Measurements from ENCODE around the gene TRAF3.

TRAF3 gene

GRCh38 chr14:102826751-102827675, 49.8 kb downstream of the TRAF3 start:
- no peak for ATAC-seq
- no peak for TF ChIP-seq CREB5 (CRISPR knock-in tag; IDR thresholded peaks at IDR 0.05; ENCODE audit: low read depth)
- TF ChIP-seq ZNF70 (CRISPR knock-in tag; IDR thresholded peaks at IDR 0.05): no peak
- TF ChIP-seq, protein P1, sequence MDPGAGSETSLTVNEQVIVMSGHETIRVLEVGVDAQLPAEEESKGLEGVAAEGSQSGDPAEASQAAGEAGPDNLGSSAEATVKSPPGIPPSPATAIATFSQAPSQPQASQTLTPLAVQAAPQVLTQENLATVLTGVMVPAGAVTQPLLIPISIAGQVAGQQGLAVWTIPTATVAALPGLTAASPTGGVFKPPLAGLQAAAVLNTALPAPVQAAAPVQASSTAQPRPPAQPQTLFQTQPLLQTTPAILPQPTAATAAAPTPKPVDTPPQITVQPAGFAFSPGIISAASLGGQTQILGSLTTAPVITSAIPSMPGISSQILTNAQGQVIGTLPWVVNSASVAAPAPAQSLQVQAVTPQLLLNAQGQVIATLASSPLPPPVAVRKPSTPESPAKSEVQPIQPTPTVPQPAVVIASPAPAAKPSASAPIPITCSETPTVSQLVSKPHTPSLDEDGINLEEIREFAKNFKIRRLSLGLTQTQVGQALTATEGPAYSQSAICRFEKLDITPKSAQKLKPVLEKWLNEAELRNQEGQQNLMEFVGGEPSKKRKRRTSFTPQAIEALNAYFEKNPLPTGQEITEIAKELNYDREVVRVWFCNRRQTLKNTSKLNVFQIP (CRISPR knock-in tag; IDR thresholded peaks at IDR 0.05; ENCODE audit: borderline replicate concordance, low read depth): no peak
- TF ChIP-seq TSHZ2 (CRISPR knock-in tag; IDR thresholded peaks at IDR 0.05): no peak
- TF ChIP-seq ZFP30 (CRISPR knock-in tag; IDR thresholded peaks at IDR 0.05): no peak
- no peak for TF ChIP-seq ESRRG (CRISPR knock-in tag; IDR thresholded peaks at IDR 0.05)
- no peak for TF ChIP-seq TOX (CRISPR knock-in tag; IDR thresholded peaks at IDR 0.05; ENCODE audit: borderline replicate concordance)
- no peak for TF ChIP-seq TCF4 (CRISPR knock-in tag; IDR thresholded peaks at IDR 0.05; ENCODE audit: borderline replicate concordance)

DNA sequence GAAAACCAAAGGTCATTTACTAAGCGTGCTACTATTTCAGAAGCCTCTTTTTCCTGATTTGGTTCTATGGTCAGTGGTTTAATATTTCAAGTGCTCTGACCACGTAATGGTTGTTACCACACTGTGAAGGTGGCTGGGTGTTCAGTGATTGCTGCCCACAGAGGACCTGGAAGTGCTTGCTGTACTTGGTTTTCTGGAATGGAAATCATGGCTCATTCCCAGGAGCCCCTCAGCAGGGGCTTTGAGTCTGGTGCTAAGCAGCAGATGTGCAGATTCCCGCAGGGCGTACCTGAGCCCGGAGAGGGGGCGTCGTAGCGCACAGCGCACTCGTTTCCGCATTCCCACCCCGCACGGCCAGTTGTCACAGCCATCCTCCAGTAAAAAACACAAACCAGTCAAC, 50.5 kb downstream of the TRAF3 start:
- TF ChIP-seq ARNTL (CRISPR knock-in tag; IDR thresholded peaks at IDR 0.05; ENCODE audit: borderline replicate concordance, low read depth): no peak
- TF ChIP-seq ZNF70 (CRISPR knock-in tag; IDR thresholded peaks at IDR 0.05): no peak
- TF ChIP-seq PPARA (CRISPR knock-in tag; IDR thresholded peaks at IDR 0.05; ENCODE audit: borderline replicate concordance): no peak
- no peak for TF ChIP-seq ISL1 (CRISPR knock-in tag; IDR thresholded peaks at IDR 0.05)
- no peak for TF ChIP-seq ZC3H10 (CRISPR knock-in tag; IDR thresholded peaks at IDR 0.05)
- no peak for TF ChIP-seq TOX (CRISPR knock-in tag; IDR thresholded peaks at IDR 0.05; ENCODE audit: borderline replicate concordance)
- TF ChIP-seq GLIS3 (CRISPR knock-in tag; IDR thresholded peaks at IDR 0.05): no peak
- no peak for TF ChIP-seq TCF4 (CRISPR knock-in tag; IDR thresholded peaks at IDR 0.05; ENCODE audit: borderline replicate concordance)
- no peak for TF ChIP-seq ZFP30 (CRISPR knock-in tag; IDR thresholded peaks at IDR 0.05)
- TF ChIP-seq ZNF8 (CRISPR knock-in tag; IDR thresholded peaks at IDR 0.05): no peak
- no peak for TF ChIP-seq ESRRG (CRISPR knock-in tag; IDR thresholded peaks at IDR 0.05)
- TF ChIP-seq BACH2 (CRISPR knock-in tag; IDR thresholded peaks at IDR 0.05; ENCODE audit: borderline replicate concordance): no peak
- no peak for TF ChIP-seq RARB (CRISPR knock-in tag; IDR thresholded peaks at IDR 0.05)

GRCh38 chr14:102828151-102828550, 50.9 kb downstream of the TRAF3 start:
- no peak for ATAC-seq

More for the DNA sequence above, 50.5 kb downstream of the TRAF3 start:
- no peak for ATAC-seq

More at GRCh38 chr14:102828151-102828550, 50.9 kb downstream of the TRAF3 start:
- TF ChIP-seq ZNF8 (CRISPR knock-in tag; IDR thresholded peaks at IDR 0.05) (no peak), SNAI2 (CRISPR knock-in tag; IDR thresholded peaks at IDR 0.05) (no peak), ZFP3 (CRISPR knock-in tag; IDR thresholded peaks at IDR 0.05) (no peak), ARNTL (CRISPR knock-in tag; IDR thresholded peaks at IDR 0.05; ENCODE audit: borderline replicate concordance, low read depth) (no peak), PPARA (CRISPR knock-in tag; IDR thresholded peaks at IDR 0.05; ENCODE audit: borderline replicate concordance) (no peak), ESRRG (CRISPR knock-in tag; IDR thresholded peaks at IDR 0.05) (no peak), RARB (CRISPR knock-in tag; IDR thresholded peaks at IDR 0.05) (no peak), ZFP30 (CRISPR knock-in tag; IDR thresholded peaks at IDR 0.05) (no peak), CSRNP3 (CRISPR knock-in tag; IDR thresholded peaks at IDR 0.05) (no peak), ZC3H10 (CRISPR knock-in tag; IDR thresholded peaks at IDR 0.05) (no peak), GLIS3 (CRISPR knock-in tag; IDR thresholded peaks at IDR 0.05) (no peak), TSHZ2 (CRISPR knock-in tag; IDR thresholded peaks at IDR 0.05) (no peak), TOX (CRISPR knock-in tag; IDR thresholded peaks at IDR 0.05; ENCODE audit: borderline replicate concordance) (no peak)
- TF ChIP-seq, protein P2, sequence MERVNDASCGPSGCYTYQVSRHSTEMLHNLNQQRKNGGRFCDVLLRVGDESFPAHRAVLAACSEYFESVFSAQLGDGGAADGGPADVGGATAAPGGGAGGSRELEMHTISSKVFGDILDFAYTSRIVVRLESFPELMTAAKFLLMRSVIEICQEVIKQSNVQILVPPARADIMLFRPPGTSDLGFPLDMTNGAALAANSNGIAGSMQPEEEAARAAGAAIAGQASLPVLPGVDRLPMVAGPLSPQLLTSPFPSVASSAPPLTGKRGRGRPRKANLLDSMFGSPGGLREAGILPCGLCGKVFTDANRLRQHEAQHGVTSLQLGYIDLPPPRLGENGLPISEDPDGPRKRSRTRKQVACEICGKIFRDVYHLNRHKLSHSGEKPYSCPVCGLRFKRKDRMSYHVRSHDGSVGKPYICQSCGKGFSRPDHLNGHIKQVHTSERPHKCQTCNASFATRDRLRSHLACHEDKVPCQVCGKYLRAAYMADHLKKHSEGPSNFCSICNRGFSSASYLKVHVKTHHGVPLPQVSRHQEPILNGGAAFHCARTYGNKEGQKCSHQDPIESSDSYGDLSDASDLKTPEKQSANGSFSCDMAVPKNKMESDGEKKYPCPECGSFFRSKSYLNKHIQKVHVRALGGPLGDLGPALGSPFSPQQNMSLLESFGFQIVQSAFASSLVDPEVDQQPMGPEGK (CRISPR knock-in tag; IDR thresholded peaks at IDR 0.05; ENCODE audit: borderline replicate concordance): no peak
- TF ChIP-seq, protein P1 (CRISPR knock-in tag; IDR thresholded peaks at IDR 0.05; ENCODE audit: borderline replicate concordance, low read depth): no peak

Data from SK-N-SH treated with all-trans-retinoic acid at 6 μM for 48 hours (cell line).